OCI-LY1 (cell line): ENCODE measurements around the gene CAPN6.

ENCODE experiments used
- H2AFZ ChIP-seq: fragments of 200-600 bp; sonication (generic), shearing (Covaris generic); 2 replicates; pipeline ENCODE4 v1.6.0; 2014; ENCODE audit warnings: antibody characterized with exemption, mild to moderate bottlenecking, low read length
- H3F3A ChIP-seq: fragments of 200-600 bp; sonication (generic), shearing (Covaris generic); 2 replicates; pipeline ENCODE4 v1.6.0; 2014; ENCODE audit warnings: mild to moderate bottlenecking, antibody characterized with exemption, low read length, moderate library complexity; ENCODE audit not compliant: insufficient read depth
- H3K27ac ChIP-seq: fragments of 200-600 bp; sonication (generic); 2 replicates; pipeline ENCODE4 v1.5.1; 2014; ENCODE audit warnings: low read length, mixed run types, mild to moderate bottlenecking, low read depth; ENCODE audit not compliant: poor library complexity, severe bottlenecking
- H3K27me3 ChIP-seq: fragments of 200-600 bp; sonication (generic); 2 replicates; pipeline ENCODE4 v1.6.0; 2014; ENCODE audit warnings: antibody characterized with exemption, mild to moderate bottlenecking, low read length, moderate library complexity; ENCODE audit not compliant: insufficient read depth
- H3K36me3 ChIP-seq: fragments of 200-600 bp; sonication (generic); 2 replicates; pipeline ENCODE4 v1.6.1; 2014; ENCODE audit warnings: mild to moderate bottlenecking, antibody characterized with exemption, low read length, moderate library complexity, mixed read lengths; ENCODE audit not compliant: insufficient read depth
- H3K4me1 ChIP-seq: fragments of 200-600 bp; sonication (generic); 2 replicates; pipeline ENCODE4 v1.5.1; 2014; ENCODE audit warnings: mild to moderate bottlenecking, low read length, moderate library complexity; ENCODE audit not compliant: insufficient read depth, severe bottlenecking
- H3K4me2 ChIP-seq: fragments of 200-600 bp; sonication (generic), shearing (Covaris generic); 2 replicates; pipeline ENCODE4 v1.6.1; 2014; ENCODE audit warnings: low read length
- H3K4me3 ChIP-seq: fragments of 200-600 bp; sonication (generic); 2 replicates; pipeline ENCODE4 v1.5.1; 2014; ENCODE audit warnings: low read length, low read depth, mild to moderate bottlenecking, mixed read lengths; ENCODE audit not compliant: poor library complexity, severe bottlenecking
- H3K79me2 ChIP-seq: fragments of 200-600 bp; shearing (Covaris generic); 2 replicates; pipeline ENCODE4 v1.6.1; 2016; ENCODE audit warnings: mixed run types, low read length, mixed read lengths; ENCODE audit not compliant: insufficient read depth
- H3K9ac ChIP-seq: fragments of 200-600 bp; sonication (generic), shearing (Covaris generic); 2 replicates; pipeline ENCODE4 v1.6.1; 2014; ENCODE audit warnings: mild to moderate bottlenecking, low read length, mixed read lengths
- H3K9me2 ChIP-seq: fragments of 200-600 bp; sonication (generic), shearing (Covaris generic); 2 replicates; pipeline ENCODE4 v1.6.1; 2014; ENCODE audit warnings: low read depth, mild to moderate bottlenecking, low read length, mixed read lengths
- H3K9me3 ChIP-seq: fragments of 200-600 bp; shearing (Covaris generic); 2 replicates; pipeline ENCODE4 v1.6.1; 2014; ENCODE audit warnings: low read length, mixed read lengths
- H4K20me1 ChIP-seq: fragments of 200-600 bp; sonication (generic), shearing (Covaris generic); 2 replicates; pipeline ENCODE4 v1.6.0; 2016; ENCODE audit warnings: mild to moderate bottlenecking, low read length; ENCODE audit not compliant: insufficient read depth
- CTCF ChIP-seq: fragments of 200-600 bp; sonication (generic), shearing (Covaris generic); IDR thresholded peaks from 2 replicates; pipeline ENCODE4 v1.5.1; 2017; ENCODE audit warnings: mild to moderate bottlenecking, antibody characterized with exemption, low read length, moderate library complexity, mixed read lengths
- EZH2 ChIP-seq: fragments of 200-600 bp; sonication (generic), shearing (Covaris generic); IDR thresholded peaks from 2 replicates; pipeline ENCODE4 v1.8.0; 2017; ENCODE audit warnings: borderline replicate concordance, mixed run types, mild to moderate bottlenecking, antibody characterized with exemption, low read length, moderate library complexity, mixed read lengths

The CAPN6 gene

GRCh38 chrX:111244235-111244750 is 26.0 kb downstream of the CAPN6 start:
- TF ChIP-seq EZH2 (no peak), CTCF (peak; percentile 38; the same call in 1 of the 2 replicates)
- Histone ChIP-seq H3K79me2 (no peaks in the 10 kb centered on the region), H3K4me3 (no peak overlapping the region), H3K36me3 (no peaks in the 10 kb centered on the region), H3K27ac (no peak overlapping the region), H3K9ac (no peak overlapping the region), H3F3A (no peaks in the 10 kb centered on the region), H3K9me3 (no peaks in the 10 kb centered on the region), H2AFZ (no peak overlapping the region), H3K9me2 (no peaks in the 10 kb centered on the region), H4K20me1 (no peaks in the 10 kb centered on the region), H3K4me2 (no peak overlapping the region), H3K4me1 (no peaks in the 10 kb centered on the region), H3K27me3 (no peaks in the 10 kb centered on the region)

GRCh38 chrX:111216293-111216801 is 53.9 kb downstream of the CAPN6 start:
- H3K4me1 ChIP-seq, result no peaks in the 10 kb centered on the region
- no peak overlapping the region for H3K9ac ChIP-seq
- no peaks in the 10 kb centered on the region for H3K27me3 ChIP-seq
- no peaks in the 10 kb centered on the region for H4K20me1 ChIP-seq
- no peak overlapping the region for H3K27ac ChIP-seq
- H3K36me3 ChIP-seq, result no peaks in the 10 kb centered on the region
- H3K79me2 ChIP-seq, result no peaks in the 10 kb centered on the region
- H3K9me3 ChIP-seq, result no peaks in the 10 kb centered on the region
- no peaks in the 10 kb centered on the region for H3F3A ChIP-seq
- H3K4me2 ChIP-seq, result no peak overlapping the region
- no peak overlapping the region for H2AFZ ChIP-seq
- TF ChIP-seq CTCF (no peak), EZH2 (no peak)
- no peaks in the 10 kb centered on the region for H3K9me2 ChIP-seq
- H3K4me3 ChIP-seq, result no peak overlapping the region

- H3K9ac ChIP-seq, result no peak overlapping the region
- no peaks in the 10 kb centered on the region for H3F3A ChIP-seq
- no peaks in the 10 kb centered on the region for H3K9me2 ChIP-seq
- no peak overlapping the region for H2AFZ ChIP-seq
- H4K20me1 ChIP-seq, result no peaks in the 10 kb centered on the region
- H3K79me2 ChIP-seq, result no peaks in the 10 kb centered on the region
- H3K4me2 ChIP-seq, result no peak overlapping the region
- no peaks in the 10 kb centered on the region for H3K9me3 ChIP-seq
- no peak for TF ChIP-seq CTCF
- no peak for TF ChIP-seq EZH2
- no peak overlapping the region for H3K4me3 ChIP-seq
- no peaks in the 10 kb centered on the region for H3K27me3 ChIP-seq
- no peaks in the 10 kb centered on the region for H3K4me1 ChIP-seq
- no peak overlapping the region for H3K27ac ChIP-seq
- H3K36me3 ChIP-seq, result no peaks in the 10 kb centered on the region
These were observed 62.4 kb downstream of the CAPN6 start for GRCh38 chrX:111207851-111208250.
